Activated CD4-positive, alpha-beta T cell treated with anti-CD3 and anti-CD28 coated beads, Interleukin-2, amount 10 ng/mL, durations not matched to agents 24 days and 14 days (primary cell): ENCODE data around the gene GIT1. TPM values are rescaled to one million over a fixed set of nuclear protein-coding genes. Genes with fewer than 3 reads are reported as not detected.

Source experiments
- DNase-seq: peaks from one replicate; pipeline ENCODE4 v3.0.0; 2022
- H3K27ac Mint-ChIP-seq: one replicate; pipeline ENCODE4 v1.8.0; 2022; ENCODE audit warnings: mild to moderate bottlenecking, mixed read lengths
- H3K27me3 Mint-ChIP-seq: one replicate; pipeline ENCODE4 v1.8.0; 2022; ENCODE audit warnings: mixed read lengths
- H3K36me3 Mint-ChIP-seq: one replicate; pipeline ENCODE4 v1.8.0; 2022; ENCODE audit warnings: low read depth, mild to moderate bottlenecking, mixed read lengths
- H3K4me1 Mint-ChIP-seq: one replicate; pipeline ENCODE4 v1.8.0; 2021; ENCODE audit warnings: mixed read lengths
- H3K4me3 Mint-ChIP-seq: one replicate; pipeline ENCODE4 v1.8.0; 2022; ENCODE audit warnings: mild to moderate bottlenecking, moderate library complexity, mixed read lengths
- H3K9me3 Mint-ChIP-seq: one replicate; pipeline ENCODE4 v1.8.0; 2021; ENCODE audit warnings: mixed read lengths
- intact Hi-C: fragments of 100-400 bp; cut with micrococcal nuclease; formaldehyde crosslinking; loops from one replicate; pipeline ENCODE4 v1.15.1; 2023
- total RNA-seq: library from RNA; stranded (reverse); gene quantifications from 2 replicates; pipeline ENCODE4 v1.2.3, GENCODE V29; 2022

The GIT1 gene
- total RNA-seq, 1 donor from 2014 or later = 91.3 TPM

DNA sequence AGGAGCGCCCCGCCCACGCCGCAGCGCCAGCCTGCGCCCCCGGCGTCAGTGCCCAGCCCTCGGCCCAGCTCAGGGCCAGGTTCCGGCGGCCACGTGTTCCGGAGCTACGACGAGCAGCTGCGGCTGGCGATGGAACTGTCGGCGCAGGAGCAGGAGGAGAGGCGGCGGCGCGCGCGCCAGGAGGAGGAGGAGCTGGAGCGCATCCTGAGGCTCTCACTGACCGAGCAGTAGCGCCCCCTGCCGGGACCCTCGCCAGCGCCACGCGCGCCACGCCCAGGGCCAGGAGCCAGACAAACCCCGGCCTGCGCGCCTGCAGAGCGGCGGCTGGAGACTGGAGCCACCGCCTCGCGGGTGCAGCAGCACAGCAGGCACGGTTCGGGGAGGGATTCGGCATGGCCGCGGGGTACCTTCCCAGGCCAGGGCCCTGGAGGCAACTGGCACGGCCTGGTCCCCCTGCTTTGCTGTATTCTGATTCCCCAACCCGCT lies 23.9 kb upstream of the GIT1 start:
- H3K36me3 Mint-ChIP-seq = peaks cover 2% of the 10 kb centered on the region
- no peaks in the 10 kb centered on the region for H3K9me3 Mint-ChIP-seq

DNA sequence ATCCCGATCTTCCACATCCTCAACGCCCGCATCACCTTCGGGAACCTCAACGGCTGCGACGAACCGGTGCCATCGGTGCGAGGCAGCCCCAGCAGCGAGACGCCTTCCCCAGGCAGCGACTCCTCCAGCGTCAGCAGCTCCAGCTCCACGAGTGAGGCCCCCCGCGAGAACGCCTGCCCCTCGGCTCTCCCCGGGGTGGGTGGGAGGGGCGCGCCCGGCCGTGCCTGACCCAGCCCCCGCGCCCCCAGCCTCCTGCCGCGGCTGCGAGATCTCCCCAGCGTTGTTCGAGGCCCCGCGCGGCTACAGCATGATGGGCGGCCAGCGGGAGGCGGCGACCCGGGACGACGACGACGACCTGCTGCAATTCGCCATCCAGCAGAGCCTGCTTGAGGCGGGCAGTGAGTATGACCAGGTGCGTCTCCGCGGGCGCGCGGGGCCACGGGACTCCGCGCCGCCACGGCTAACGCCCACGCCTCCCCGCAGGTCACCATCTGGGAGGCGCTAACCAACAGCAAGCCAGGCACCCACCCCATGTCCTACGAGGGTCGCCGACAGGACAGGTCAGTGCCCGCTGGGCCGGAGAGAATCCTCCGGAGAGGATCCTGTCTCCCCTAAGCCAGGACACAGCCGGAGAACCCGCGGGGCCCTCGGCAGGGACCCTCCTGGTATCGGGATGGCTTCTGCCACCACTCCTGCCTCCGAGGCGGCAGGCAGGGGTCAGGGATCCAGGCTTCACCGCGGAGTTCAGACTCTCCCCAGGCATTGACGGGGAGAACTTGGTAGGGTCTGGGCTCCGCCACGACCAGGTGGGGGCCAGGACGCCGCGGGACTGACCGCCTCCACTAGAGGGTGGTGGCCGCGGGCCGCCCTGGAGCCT lies 23.2 kb upstream of the GIT1 start:
- Mint-ChIP-seq H3K27ac (no peak overlapping the region), H3K27me3 (peaks cover 6% of the 10 kb centered on the region), H3K9me3 (no peaks in the 10 kb centered on the region), H3K36me3 (peaks cover 2% of the 10 kb centered on the region), H3K4me1 (peaks cover 33% of the 10 kb centered on the region), H3K4me3 (peak overlapping the region; percentile 55)
- no peak for DNase-seq
- intact Hi-C loops = loop anchor here (1.0 kb wide), 1 partner anchor 32 kb away; no protein-coding TSS in a partner anchor

More for the DNA sequence above, 23.9 kb upstream of the GIT1 start:
- peaks cover 35% of the 10 kb centered on the region for H3K4me1 Mint-ChIP-seq
- intact Hi-C loops = loop anchor here (1.0 kb wide), 1 partner anchor 33 kb away; no protein-coding TSS in a partner anchor
- peak overlapping the region; percentile 83 for H3K4me3 Mint-ChIP-seq
- H3K27me3 Mint-ChIP-seq = peaks cover 6% of the 10 kb centered on the region
- no peak overlapping the region for H3K27ac Mint-ChIP-seq
- DNase-seq = peak; percentile 99

DNA sequence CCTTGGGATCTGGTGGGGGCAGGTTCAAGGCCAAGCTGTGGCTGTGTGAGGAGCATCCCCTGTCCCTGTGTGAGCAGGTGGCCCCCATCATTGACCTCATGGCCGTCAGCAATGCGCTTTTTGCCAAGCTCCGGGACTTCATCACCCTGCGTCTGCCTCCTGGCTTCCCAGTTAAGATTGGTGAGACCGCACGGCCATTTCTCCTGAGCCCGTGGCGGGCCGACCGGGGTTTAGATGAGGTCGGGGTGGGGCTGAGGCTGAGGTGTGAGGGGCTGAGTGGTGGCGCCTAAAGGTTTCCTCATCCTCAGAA lies 22.6 kb upstream of the GIT1 start:
- Mint-ChIP-seq H3K36me3 (peaks cover 2% of the 10 kb centered on the region), H3K27ac (no peak overlapping the region), H3K4me3 (no peak overlapping the region), H3K4me1 (peaks cover 27% of the 10 kb centered on the region), H3K9me3 (no peaks in the 10 kb centered on the region), H3K27me3 (peaks cover 5% of the 10 kb centered on the region)
- no peak for DNase-seq
- intact Hi-C loops = no loop called here

DNA sequence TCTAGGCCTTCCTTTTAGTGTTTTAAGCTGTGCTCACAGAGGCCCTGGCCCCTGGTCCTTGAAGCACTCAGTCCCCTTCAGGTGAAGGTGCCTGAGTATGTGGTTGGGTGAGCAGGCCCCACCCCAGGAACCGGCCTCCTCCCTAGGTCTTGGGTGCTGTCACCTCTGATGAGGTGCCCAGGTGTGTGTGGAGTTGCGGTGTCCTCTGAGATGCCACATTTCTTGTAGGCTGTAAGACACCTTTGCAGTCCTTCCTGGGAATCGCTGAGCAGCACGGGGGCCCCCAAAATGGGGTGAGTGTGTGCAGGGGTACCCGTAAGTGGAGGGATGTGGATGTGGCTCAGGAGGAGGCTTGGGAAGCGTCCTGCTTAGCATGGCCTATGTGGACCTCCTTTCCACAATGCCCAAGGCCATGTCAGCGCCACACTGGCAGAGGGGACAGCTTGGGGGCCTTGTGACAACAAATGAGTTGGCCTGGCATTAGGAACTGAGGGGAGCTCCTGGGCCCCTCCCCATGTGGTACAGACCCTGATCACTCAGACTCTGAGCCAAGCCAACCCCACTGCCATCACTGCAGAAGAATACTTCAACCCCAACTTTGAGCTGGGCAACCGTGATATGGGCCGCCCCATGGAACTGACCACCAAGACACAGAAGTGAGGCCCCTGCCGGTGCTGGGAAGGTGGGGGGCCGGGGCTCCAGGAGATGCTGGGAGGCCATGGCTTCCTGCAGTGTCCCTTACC lies 22.1 kb upstream of the GIT1 start:
- H3K27ac Mint-ChIP-seq = no peak overlapping the region
- H3K4me1 Mint-ChIP-seq = peaks cover 21% of the 10 kb centered on the region
- no peaks in the 10 kb centered on the region for H3K9me3 Mint-ChIP-seq
- peaks cover 2% of the 10 kb centered on the region for H3K36me3 Mint-ChIP-seq
- intact Hi-C loops = no loop called here
- H3K27me3 Mint-ChIP-seq = peaks cover 1% of the 10 kb centered on the region
- peak; percentile 58 for DNase-seq
- no peak overlapping the region for H3K4me3 Mint-ChIP-seq

DNA sequence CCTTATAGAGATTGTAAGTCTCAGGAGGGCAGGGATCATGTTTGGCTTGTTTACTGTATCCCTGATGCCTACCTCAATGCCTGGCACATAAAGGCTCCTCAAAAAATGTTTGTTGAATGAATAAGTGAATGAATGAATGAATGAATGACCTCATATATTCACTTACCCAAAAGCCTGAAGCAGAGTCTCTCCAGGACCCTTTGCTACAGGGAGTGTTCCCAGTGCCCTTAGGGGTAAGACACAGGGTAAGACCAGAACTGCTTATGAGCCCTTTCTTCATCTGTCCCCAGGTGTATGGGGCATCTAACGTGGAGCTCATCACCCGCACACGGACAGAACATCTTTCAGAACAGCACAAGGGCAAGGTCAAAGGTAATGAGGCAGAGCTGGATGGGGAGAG lies 20.9 kb upstream of the GIT1 start:
- Mint-ChIP-seq H3K27me3 (no peaks in the 10 kb centered on the region), H3K9me3 (no peaks in the 10 kb centered on the region), H3K4me3 (no peak overlapping the region), H3K36me3 (peaks cover 2% of the 10 kb centered on the region), H3K4me1 (peaks cover 14% of the 10 kb centered on the region), H3K27ac (no peak overlapping the region)
- intact Hi-C loops = no loop called here
- no peak for DNase-seq

DNA sequence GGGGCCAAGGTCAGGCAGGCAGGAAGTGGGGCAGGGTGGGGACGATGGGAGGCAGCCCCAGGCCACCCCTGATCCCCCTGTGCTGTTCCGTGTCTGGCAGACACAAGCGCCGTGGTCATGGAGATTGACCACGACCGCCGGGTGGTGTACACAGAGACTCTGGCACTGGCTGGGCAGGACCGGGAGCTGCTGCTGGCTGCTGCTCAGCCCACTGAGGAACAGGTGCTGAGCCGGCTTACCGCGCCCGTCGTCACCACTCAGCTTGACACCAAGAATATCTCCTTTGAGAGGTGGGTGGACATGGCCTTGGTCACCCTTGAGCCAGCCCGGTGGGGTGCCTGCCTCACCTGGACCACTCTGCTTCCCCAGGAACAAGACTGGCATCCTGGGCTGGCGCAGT lies 19.5 kb upstream of the GIT1 start:
- H3K4me1 Mint-ChIP-seq = peaks cover 3% of the 10 kb centered on the region
- no peaks in the 10 kb centered on the region for H3K27me3 Mint-ChIP-seq
- peaks cover 2% of the 10 kb centered on the region for H3K36me3 Mint-ChIP-seq
- no peak for DNase-seq
- intact Hi-C loops = no loop called here
- no peaks in the 10 kb centered on the region for H3K9me3 Mint-ChIP-seq
- no peak overlapping the region for H3K4me3 Mint-ChIP-seq
- no peak overlapping the region for H3K27ac Mint-ChIP-seq

DNA sequence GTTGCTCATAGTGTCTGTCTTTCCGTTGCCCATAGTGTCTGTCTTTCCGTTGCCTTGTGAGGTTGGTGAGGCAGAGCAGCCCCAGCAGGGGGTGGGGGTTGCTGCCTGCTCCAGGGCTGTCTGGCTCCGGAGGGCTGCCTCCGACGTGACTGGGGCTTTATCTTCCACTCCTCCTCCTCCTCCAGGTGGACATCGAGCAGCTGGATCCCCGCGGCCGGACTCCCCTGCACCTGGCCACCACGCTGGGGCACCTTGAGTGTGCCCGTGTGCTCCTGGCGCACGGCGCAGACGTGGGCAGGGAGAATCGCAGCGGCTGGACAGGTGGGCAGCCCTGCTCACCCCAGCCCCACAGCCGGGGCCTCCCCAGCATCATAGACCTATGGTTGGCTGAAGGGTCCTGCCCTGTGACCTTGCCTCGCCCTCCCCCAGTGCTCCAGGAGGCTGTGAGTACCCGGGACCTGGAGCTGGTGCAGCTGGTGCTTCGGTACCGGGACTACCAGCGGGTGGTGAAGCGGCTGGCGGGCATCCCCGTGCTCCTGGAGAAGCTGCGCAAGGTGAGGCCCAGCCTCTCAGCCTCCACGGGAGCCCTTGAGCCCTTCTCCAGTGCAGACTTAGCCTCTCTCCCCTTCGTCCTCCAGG lies 18.2 kb upstream of the GIT1 start:
- Mint-ChIP-seq H3K27me3 (no peaks in the 10 kb centered on the region), H3K9me3 (no peaks in the 10 kb centered on the region), H3K27ac (no peak overlapping the region), H3K4me3 (no peak overlapping the region), H3K4me1 (no peaks in the 10 kb centered on the region), H3K36me3 (peaks cover 2% of the 10 kb centered on the region)
- no peak for DNase-seq
- intact Hi-C loops = no loop called here

DNA sequence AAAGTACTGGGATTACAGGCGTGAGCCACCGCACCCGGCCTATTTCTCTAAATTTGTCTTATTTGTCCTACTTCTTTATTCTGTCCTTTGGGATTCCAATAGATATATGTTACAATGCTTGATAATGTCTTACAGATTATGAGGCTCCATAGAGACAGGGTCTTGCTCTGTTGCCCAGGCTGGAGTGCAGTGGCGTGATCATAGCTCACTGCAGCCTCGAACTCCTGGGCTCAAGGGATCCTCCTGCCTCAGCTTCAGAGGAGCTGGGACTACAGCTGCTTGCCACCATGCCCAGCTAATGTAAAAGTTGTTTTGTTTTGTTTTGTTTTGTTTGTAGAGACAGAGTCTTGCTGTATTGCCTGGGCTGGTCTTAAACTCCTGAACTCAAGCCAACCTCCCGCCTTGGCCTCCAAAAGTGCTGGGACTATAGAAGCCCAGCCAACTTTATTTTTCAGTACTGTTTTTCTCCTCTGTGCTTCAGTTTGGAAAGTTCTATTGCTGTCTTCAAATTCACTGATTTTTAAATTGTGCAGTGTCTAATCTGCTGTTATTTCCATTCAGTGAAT lies 13.7 kb upstream of the GIT1 start:
- no peaks in the 10 kb centered on the region for H3K36me3 Mint-ChIP-seq
- H3K27ac Mint-ChIP-seq = no peak overlapping the region

DNA sequence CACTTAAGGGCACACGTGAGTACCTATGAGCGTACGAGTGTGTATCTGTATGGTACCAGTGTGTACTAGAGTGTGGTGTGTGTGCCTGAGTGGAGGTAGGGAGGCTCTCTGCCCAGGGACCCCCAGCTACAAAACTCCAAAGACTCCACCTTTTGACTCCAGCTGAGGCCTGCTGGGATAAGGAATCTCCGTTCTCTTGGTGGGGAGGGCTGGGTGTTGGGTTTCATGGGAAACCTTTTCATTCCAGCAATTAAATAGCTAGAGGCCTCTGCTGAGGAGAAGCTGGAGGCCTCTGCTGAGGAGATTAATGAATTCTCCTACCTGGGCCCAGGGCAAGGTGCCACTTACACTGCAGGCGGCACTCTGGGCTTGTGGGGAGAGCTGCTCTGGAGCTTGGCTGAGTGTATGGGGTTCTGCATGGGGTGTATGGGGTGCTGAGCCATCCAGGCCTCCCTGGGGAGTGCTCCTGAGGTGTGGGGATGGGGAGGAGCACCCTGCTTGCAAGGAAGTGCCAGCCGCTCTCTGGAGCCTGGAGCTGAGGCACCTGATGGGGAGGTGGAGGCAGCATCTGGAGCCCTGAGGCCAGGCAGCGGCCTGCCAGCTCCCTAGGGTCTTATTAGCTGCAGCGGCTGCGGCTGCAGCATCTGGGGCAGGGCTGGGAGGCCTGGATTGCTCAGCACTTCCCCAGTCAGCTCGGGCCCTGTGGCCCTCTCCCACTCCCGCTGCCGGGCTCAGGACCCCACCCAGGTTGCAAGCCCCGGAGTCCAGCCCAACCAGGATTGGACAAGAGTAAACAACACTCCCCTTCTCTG lies 8.1 kb upstream of the GIT1 start:
- H3K36me3 Mint-ChIP-seq = no peaks in the 10 kb centered on the region
- H3K4me3 Mint-ChIP-seq = no peak overlapping the region
- no peaks in the 10 kb centered on the region for H3K9me3 Mint-ChIP-seq
- no peak for DNase-seq
- no peak overlapping the region for H3K27ac Mint-ChIP-seq
- H3K4me1 Mint-ChIP-seq = peaks cover 5% of the 10 kb centered on the region
- intact Hi-C loops = no loop called here
- no peaks in the 10 kb centered on the region for H3K27me3 Mint-ChIP-seq

More for the DNA sequence above, 13.7 kb upstream of the GIT1 start:
- no peak overlapping the region for H3K4me3 Mint-ChIP-seq
- DNase-seq = no peak
- no peaks in the 10 kb centered on the region for H3K27me3 Mint-ChIP-seq
- H3K4me1 Mint-ChIP-seq = no peaks in the 10 kb centered on the region
- intact Hi-C loops = no loop called here
- no peaks in the 10 kb centered on the region for H3K9me3 Mint-ChIP-seq

DNA sequence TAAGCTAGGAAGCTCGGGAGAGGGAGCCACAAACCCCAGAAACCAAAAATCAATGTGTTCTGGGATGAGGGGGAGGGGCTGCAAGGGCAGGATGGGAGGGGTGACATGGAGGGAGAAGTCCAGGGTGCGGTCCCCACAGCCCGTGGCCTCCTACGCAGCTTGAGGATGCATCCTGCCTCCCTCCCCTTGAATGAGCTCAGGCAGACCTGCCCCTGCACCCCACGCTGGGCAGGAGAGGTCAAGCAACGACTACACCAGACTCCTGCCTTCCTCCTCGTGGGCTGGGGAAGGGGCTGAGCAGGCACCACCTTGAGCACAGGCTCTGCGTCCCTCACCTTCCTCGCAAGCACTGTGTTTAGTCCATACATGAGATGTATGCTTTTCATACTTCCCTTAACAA lies 7.4 kb upstream of the GIT1 start:
- Mint-ChIP-seq H3K36me3 (no peaks in the 10 kb centered on the region), H3K9me3 (no peaks in the 10 kb centered on the region), H3K27me3 (no peaks in the 10 kb centered on the region), H3K4me3 (no peak overlapping the region), H3K27ac (no peak overlapping the region), H3K4me1 (peaks cover 11% of the 10 kb centered on the region)
- intact Hi-C loops = no loop called here
- DNase-seq = no peak

DNA sequence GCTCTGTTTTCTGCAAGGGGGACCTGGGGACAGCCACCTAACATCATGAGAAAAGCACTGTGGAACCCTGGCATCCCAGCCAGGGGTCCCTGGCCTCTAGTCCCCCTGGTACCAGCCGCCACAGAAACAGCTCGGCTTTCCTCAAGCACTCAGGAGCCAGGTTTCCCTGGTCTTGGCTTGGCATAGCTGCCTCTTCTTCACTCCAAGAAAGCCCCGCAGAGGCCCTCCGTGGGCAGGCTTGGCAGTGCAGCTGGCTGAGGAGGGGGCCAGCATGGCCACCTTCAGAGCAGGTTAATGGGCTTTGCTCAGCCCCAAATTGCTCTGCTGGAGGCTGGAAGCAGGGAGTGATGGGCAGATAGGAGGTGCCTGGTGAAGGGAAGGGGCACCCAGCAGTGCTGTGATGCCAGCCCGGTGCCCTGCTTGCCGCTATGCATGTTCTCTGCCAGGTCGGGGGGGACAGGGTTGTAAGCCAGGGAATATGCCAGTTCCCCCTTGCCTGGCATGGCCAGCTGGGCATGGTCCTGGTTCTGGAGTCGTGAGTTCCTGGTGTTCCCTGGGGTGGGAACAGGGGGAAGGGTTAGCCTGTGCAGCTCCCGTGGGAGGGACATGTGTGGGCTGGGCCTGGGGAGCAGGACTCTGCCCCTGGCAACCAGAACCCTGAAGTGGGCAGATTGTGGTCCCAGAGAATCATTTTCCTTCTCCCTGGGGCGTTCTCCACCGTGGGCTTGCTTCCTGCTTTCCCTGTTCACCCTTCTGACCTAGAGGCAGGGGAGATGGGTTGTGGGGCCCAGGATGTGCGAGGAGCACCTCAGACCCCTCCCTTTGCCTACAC lies 6.7 kb upstream of the GIT1 start:
- H3K9me3 Mint-ChIP-seq = no peaks in the 10 kb centered on the region
- no peak overlapping the region for H3K27ac Mint-ChIP-seq
- no peak overlapping the region for H3K4me3 Mint-ChIP-seq
- peaks cover 16% of the 10 kb centered on the region for H3K4me1 Mint-ChIP-seq
- DNase-seq = no peak
- H3K36me3 Mint-ChIP-seq = no peaks in the 10 kb centered on the region
- intact Hi-C loops = no loop called here
- H3K27me3 Mint-ChIP-seq = no peaks in the 10 kb centered on the region

DNA sequence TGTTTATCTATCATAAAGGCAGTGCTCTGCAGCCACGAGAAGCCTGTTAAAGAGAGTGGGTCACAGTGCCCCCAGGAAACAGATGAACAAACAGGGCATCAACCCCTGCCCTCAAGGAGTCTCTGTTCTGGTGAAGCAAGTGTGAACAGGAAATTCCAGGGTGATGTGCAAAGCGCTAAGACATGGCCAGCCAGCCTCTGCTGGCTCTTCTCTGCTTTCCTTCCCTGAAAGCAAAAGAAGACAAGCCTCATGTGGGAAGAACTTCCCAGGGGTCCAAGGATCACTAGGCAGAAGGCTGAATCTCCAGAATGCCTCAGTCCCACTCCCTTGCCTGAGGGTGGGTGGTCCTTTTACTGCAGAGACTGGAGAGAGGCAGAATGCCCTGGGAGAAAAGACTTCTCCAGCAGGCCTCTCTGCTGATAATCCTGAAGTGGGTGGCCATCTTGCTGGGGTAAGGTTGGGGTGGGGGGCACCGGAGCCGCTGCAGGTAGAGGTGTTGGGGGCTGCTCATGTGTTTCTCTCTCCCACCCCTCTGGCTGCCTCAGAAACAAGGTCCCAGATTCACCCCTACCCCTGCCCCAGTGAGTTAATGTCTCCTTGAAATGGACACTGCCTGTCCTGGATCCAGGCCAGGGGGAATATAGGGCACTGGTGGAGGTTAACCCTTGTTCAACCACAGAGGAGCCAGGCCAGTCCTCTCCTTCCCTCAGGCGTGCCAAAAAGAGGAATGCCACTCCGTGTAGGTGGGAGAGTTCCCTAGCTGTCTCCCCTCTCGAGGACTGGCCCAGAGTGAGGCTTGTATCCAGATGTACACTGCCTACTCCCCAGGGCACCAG lies 5.9 kb upstream of the GIT1 start:
- Mint-ChIP-seq H3K4me1 (peaks cover 23% of the 10 kb centered on the region), H3K4me3 (peak overlapping the region; percentile 30), H3K36me3 (no peaks in the 10 kb centered on the region), H3K27me3 (no peaks in the 10 kb centered on the region), H3K9me3 (no peaks in the 10 kb centered on the region), H3K27ac (no peak overlapping the region)
- DNase-seq = no peak
- intact Hi-C loops = no loop called here
